Adrenal gland (tissue), 12 donors: ENCODE data around the gene TBC1D16. TPM values are rescaled to one million over a fixed set of nuclear protein-coding genes. Genes with fewer than 3 reads are reported as not detected.

ENCODE experiments used
- DNase-seq, 7 donors: peaks; one replicate each; pipeline ENCODE4 v3.0.0-alpha.2; 2019 to 2020
- H3K27ac ChIP-seq, 5 donors: fragments of 200-600 bp; sonication (generic) in 4 of 5; 1 replicate in 3 of 5; 2 replicates in 2 of 5; pipeline versions ENCODE4 v1.5.1 to v1.8.0; 2016 to 2020; ENCODE audit warnings: mild to moderate bottlenecking in 1 of 5
- H3K27me3 ChIP-seq: fragments of 200-600 bp; 2 replicates; pipeline ENCODE4 v1.8.0; 2021
- H3K36me3 ChIP-seq, 2 donors: fragments of 200-600 bp; replicated peaks in 1 of 2; 1 replicate in 1 of 2; 2 replicates in 1 of 2; pipeline versions ENCODE4 v1.5.1 to v1.8.0; 2018 to 2022
- H3K4me1 ChIP-seq, 2 donors: fragments of 200-600 bp; replicated peaks in 1 of 2; 1 replicate in 1 of 2; 2 replicates in 1 of 2; pipeline versions ENCODE4 v1.5.1 to v1.8.0; 2018 to 2021
- H3K4me3 ChIP-seq, 4 donors: fragments of 200-600 bp; sonication (generic) in 3 of 4; one replicate each; pipeline ENCODE4 v1.5.1; 2016 to 2018
- H3K9me3 ChIP-seq, 3 donors: fragments of 200-600 bp; sonication (generic) in 1 of 3; replicated peaks in 1 of 3; 1 replicate in 2 of 3; 2 replicates in 1 of 3; pipeline versions ENCODE4 v1.5.1 to v1.8.0; 2016 to 2021
- POLR2A ChIP-seq, 2 donors: fragments of 450-650 bp; IDR thresholded peaks; one replicate each; pipeline ENCODE4 v1.6.1; 2017; ENCODE audit warnings: antibody characterized with exemption in 2 of 2, mild to moderate bottlenecking in 2 of 2, moderate library complexity in 1 of 2
- WGBS, 4 donors: extraction: QIAGEN DNeasy Blood & Tissue Kit in 2 of 4; methylation state at CpG; one replicate each; pipeline versions ENCODE4 v1.1.5 to v1.1.7; 2013 to 2017; 5-methylcytosine and 5-hydroxymethylcytosine counted together
- intact Hi-C, 2 donors: fragments of 100-400 bp; cut with DNase I; formaldehyde crosslinking; loops; one replicate each; pipeline versions ENCODE4 v1.14.1 to v1.15.0; 2022 to 2023
- polyA plus RNA-seq, 3 donors: library from polyadenylated mRNA; stranded (reverse); fragments of 200-250 nt in 2 of 3; fragments of 350-450 nt in 1 of 3; fragmentation: Illumina TruSeq in 1 of 3; extraction: RNeasy Lipid Tissue Mini Kit (QIAGEN cat#74804) in 1 of 3; gene quantifications; one replicate each; pipeline ENCODE4 v1.2.3, GENCODE V29; 2013 to 2014
- total RNA-seq, 9 donors: library from RNA; depleted of rRNA in 4 of 9; stranded (reverse); fragments of >200 nt in 4 of 9; fragments of 120-200 nt in 1 of 9; fragmentation: NEBNext Ultra II Directional in 1 of 9; extraction: Animal tissue kit (Norgen Biotek cat#: 25700) in 1 of 9; gene quantifications; one replicate each; pipeline versions ENCODE4 v1.1.0 to v1.2.4, GENCODE V29; 2013 to 2023
- TF ChIP-seq, protein P1 (sequence below), 6 experiments: fragments of 450-650 bp in 4 of 6; fragments of 200-600 bp in 2 of 6; sonication (generic) in 1 of 6; IDR thresholded peaks; 1 replicate in 5 of 6; 2 replicates in 1 of 6; pipeline versions ENCODE4 v1.5.1 to v1.8.0; 2016 to 2021; ENCODE audit warnings: antibody characterized with exemption in 6 of 6, mild to moderate bottlenecking in 2 of 6, moderate library complexity in 1 of 6
- donor health status: healthy with polysubstance abuse.
- donor health status: Bipolar disorder and iron deficiency.
- donor health status: DM: yes; HTN: yes; CAD: no.
- donor health status: DM: no; HTN: no; CAD: no.
- donor health status: DM: no; HTN: no; CAD: no.
- donor health status: DM: yes; HTN: yes; CAD: no.

The TBC1D16 gene
- total and polyA plus RNA-seq, 12 donors = 4.2 to 62.5 (median 29.5) TPM

DNA sequence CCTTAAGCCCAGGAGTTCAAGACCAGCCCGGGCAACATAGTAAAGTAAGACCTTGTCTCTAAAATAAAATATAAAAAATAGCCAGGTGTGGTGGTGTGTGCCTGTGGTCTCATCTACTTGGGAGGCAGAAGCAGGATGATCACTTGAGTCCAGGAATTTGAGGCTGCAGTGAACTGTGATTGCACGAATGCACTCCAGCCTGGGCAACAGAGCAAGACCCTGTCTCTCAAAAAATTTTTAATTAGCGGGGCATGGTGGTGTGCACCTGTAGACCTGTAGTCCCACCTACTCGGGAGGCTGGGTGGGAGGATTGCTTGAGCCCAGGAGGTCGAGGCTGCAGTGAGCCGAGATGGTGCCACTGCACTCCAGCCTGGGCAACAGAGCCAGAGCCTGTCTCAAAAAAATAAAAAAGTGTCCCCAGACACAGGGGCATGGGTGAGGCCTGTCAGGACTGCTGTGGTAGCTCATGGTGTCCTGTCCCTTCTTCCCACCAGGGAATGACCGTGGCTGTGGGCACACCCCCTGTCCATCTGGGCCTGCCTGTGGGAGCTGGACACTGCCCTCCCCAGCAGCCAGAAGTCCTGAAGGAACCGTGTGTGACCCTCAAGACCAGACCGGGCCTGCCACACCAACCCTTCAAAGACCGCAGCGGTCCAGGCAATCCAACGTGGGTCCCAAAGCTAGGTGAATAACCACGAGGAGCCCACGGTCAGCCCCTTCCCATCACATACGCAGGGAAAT lies 34.9 kb upstream of the TBC1D16 start:
- peak overlapping the region; percentile 75 to 95 (median 87) for H3K27ac ChIP-seq
- no peaks in the 10 kb centered on the region for H3K36me3 ChIP-seq
- no peaks in the 10 kb centered on the region for H3K27me3 ChIP-seq
- 62 to 80% (median 68%) methylated on average over 8 to 15 of the region's 15 CpGs for WGBS, 4 donors
- peaks cover 30 to 40% of the 10 kb centered on the region in 2 donors for H3K4me1 ChIP-seq
- no peaks in the 10 kb centered on the region for H3K9me3 ChIP-seq
- TF ChIP-seq POLR2A (IDR thresholded peaks at IDR 0.05) = no peak
- peak in 4 of 7 donors; percentile 27 to 45 (median 38) for DNase-seq
- intact Hi-C loops = no loop called here
- peak overlapping the region in 2 of 4 donors; percentile 26 to 37 for H3K4me3 ChIP-seq

DNA sequence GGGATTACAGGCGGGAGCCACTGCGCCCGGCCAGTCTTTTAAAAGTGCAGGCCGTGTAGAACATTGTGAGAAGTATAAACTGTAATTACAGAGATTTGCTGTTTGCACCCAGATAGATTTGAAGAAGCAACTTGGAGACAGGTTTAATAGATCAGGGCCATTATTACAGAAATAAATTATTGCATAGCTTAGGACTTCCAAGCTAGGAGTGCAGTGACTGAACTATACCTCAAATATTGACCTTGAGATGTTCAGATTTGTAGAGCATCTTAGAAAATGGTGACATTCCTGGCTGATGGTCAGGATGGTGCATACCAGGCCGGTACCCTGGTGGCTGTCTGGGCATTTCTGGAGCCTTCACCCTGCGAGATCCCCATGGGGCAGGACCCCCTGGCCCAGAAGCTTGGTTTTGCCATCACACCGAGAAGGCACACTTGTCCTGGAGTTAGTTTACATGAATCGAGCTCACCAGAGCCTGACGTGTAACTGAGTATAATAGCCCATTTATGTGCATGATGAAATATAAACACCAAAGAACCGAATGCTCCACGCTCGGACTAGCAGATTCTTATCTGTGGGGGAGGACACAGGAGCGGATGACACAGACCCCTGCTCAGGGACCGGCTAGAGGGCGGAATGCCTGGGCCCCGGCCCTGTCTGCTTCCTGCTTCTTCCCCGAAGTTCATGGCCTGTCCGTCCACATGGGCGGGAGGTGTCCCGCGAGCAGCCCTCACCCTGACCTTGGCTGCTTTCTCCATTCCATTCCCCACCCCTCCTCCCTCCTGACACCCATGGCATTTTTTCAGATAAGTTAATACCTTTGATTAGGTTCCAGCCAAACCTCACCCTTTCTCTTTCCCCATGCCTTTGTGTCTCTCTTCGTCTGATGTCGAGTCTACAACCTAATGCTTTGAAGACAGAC lies 32.9 kb upstream of the TBC1D16 start:
- H3K27me3 ChIP-seq = no peaks in the 10 kb centered on the region
- 33 to 40% (median 36%) methylated on average over 17 to 23 of the region's 23 CpGs for WGBS, 4 donors
- H3K27ac ChIP-seq = peak overlapping the region; percentile 43 to 95 (median 81)
- intact Hi-C loops = no loop called here
- peak; percentile 52 to 86 (median 81) for DNase-seq
- no peaks in the 10 kb centered on the region for H3K36me3 ChIP-seq
- peak overlapping the region in 1 of 4 donors; percentile 28 for H3K4me3 ChIP-seq
- peaks cover 30 to 47% of the 10 kb centered on the region in 2 donors for H3K4me1 ChIP-seq
- H3K9me3 ChIP-seq = no peaks in the 10 kb centered on the region
- TF ChIP-seq, protein P1, sequence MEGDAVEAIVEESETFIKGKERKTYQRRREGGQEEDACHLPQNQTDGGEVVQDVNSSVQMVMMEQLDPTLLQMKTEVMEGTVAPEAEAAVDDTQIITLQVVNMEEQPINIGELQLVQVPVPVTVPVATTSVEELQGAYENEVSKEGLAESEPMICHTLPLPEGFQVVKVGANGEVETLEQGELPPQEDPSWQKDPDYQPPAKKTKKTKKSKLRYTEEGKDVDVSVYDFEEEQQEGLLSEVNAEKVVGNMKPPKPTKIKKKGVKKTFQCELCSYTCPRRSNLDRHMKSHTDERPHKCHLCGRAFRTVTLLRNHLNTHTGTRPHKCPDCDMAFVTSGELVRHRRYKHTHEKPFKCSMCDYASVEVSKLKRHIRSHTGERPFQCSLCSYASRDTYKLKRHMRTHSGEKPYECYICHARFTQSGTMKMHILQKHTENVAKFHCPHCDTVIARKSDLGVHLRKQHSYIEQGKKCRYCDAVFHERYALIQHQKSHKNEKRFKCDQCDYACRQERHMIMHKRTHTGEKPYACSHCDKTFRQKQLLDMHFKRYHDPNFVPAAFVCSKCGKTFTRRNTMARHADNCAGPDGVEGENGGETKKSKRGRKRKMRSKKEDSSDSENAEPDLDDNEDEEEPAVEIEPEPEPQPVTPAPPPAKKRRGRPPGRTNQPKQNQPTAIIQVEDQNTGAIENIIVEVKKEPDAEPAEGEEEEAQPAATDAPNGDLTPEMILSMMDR (IDR thresholded peaks at IDR 0.05) = no peak
- no peak for TF ChIP-seq POLR2A (IDR thresholded peaks at IDR 0.05)

DNA sequence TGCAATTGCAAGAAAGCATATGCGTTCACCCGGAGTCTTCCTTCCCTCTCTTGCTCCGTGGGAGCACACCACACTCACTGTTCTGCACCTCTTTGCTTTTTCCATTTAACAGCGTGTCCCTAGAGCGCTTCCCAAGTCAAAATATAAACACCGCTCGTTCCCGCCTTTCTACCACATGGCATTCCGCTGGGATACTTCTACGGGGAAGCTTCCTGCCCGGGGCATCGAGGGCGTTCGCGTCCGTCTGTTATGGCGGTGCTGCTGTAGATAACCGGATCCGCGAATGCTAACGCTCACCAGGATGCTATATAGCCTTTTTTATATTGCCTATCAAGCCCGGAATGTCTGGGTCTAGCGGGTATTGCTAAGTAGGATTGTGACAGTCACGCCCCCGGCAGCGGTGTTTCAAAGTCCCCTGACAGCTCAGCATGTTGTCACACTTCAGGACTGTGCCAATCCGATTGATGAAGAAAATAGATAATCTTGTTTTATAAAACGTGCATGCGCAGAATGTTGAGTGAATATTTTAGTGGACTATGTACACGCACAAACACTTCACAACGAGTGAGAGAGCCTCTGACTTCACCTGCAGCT lies 31.8 kb upstream of the TBC1D16 start:
- DNase-seq = no peak
- Histone ChIP-seq H3K4me3 (no peak overlapping the region), H3K27me3 (no peaks in the 10 kb centered on the region), H3K9me3 (no peaks in the 10 kb centered on the region), H3K36me3 (no peaks in the 10 kb centered on the region), H3K4me1 (peaks cover 30 to 50% of the 10 kb centered on the region in 2 donors), H3K27ac (no peak overlapping the region)
- TF ChIP-seq POLR2A (IDR thresholded peaks at IDR 0.05) = no peak
- TF ChIP-seq, protein P1 (IDR thresholded peaks at IDR 0.05) = no peak
- intact Hi-C loops = no loop called here
- WGBS, 4 donors = 92 to 97% (median 97%) methylated on average over 31 of the region's 31 CpGs

DNA sequence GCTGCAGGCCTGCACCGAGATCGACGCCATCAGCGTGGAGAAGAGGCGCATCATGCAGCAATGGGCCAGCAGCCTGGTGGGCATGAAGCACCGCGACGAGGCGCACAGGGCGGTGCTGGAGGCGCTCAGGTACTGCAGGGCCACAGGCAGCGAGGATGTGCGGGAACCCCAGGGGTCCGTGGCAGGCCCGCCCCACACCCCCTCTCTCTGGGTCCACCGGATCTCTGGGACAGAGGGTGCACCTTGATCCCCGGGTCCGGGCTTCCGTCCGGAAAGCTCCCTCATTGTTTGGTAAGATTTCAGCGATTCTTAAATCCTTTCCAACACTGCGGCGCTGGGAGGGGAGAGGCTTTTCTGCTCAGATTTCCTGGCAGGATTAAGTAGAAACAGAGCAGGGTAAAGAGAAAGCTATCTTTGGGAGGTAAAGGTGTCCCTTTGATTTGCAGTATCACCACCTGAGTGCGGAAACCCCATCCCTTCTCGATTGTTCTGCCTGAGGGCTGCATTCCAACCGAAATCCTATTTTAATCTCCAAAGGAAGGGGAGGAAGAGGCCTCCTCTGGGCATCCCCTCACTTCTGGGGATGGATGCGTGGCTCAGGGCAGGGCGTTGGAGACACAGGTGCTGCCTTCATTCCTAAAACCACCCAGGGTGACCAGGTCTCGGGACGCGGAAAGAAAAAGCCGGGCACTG lies 30.0 kb upstream of the TBC1D16 start:
- DNase-seq = no peak
- no peak overlapping the region for H3K4me3 ChIP-seq
- 82 to 88% (median 85%) methylated on average over 26 to 32 of the region's 32 CpGs for WGBS, 4 donors
- no peaks in the 10 kb centered on the region for H3K36me3 ChIP-seq
- peak overlapping the region in 1 of 5 donors; percentile 86 for H3K27ac ChIP-seq
- H3K4me1 ChIP-seq = peaks cover 15 to 35% of the 10 kb centered on the region in 2 donors
- TF ChIP-seq, protein P1 (IDR thresholded peaks at IDR 0.05) = no peak
- TF ChIP-seq POLR2A (IDR thresholded peaks at IDR 0.05) = no peak
- intact Hi-C loops = no loop called here
- H3K9me3 ChIP-seq = no peaks in the 10 kb centered on the region
- H3K27me3 ChIP-seq = no peaks in the 10 kb centered on the region
